GM18505 (cell line): Measurements from ENCODE around the gene FRMD5.
"Not testable (repeated sequence)": the region's sequence is repeated elsewhere in the genome, so short reads cannot be mapped to it uniquely, and the experiment has no call there.

ENCODE experiments used
- ATAC-seq: cut with Tn5 transposase; IDR thresholded peaks from one replicate; pipeline ENCODE4 v1.9.1; 2021; ENCODE audit not compliant: unreplicated experiment
- POLR2A ChIP-seq: IDR thresholded peaks from 4 replicates; pipeline ENCODE4 v1.6.1; 2011; ENCODE audit warnings: borderline replicate concordance; ENCODE audit not compliant: insufficient read depth, insufficient read length; ENCODE audit errors: extremely low read depth

FRMD5 gene

GRCh38 chr15:44023176-44023575, 171.9 kb downstream of the FRMD5 start:
- ATAC-seq, result no peak
- TF ChIP-seq POLR2A, result no peak

DNA sequence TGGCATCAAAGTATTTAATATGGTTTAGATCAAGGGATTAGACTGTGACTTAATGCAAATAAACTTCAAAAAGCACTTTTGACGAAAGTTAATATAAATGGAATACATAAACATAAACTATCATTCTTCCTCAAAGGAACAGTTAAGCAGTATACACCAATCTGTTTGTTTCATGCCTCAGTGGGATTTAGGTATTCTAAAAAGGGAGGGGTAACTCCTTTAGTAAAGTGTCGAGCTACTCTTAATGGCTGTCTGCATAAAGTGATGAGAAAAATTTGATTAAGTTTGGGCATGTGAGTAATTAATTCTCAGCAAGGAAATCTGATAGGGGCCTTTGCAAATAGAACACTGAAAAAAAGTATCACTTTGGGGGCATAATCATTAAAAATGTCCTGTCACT, 176.9 kb downstream of the FRMD5 start:
- no peak for ATAC-seq
- TF ChIP-seq POLR2A, result no peak

- ATAC-seq, result no peak
Measured at GRCh38 chr15:44015545-44016305, 179.3 kb downstream of the FRMD5 start.

DNA sequence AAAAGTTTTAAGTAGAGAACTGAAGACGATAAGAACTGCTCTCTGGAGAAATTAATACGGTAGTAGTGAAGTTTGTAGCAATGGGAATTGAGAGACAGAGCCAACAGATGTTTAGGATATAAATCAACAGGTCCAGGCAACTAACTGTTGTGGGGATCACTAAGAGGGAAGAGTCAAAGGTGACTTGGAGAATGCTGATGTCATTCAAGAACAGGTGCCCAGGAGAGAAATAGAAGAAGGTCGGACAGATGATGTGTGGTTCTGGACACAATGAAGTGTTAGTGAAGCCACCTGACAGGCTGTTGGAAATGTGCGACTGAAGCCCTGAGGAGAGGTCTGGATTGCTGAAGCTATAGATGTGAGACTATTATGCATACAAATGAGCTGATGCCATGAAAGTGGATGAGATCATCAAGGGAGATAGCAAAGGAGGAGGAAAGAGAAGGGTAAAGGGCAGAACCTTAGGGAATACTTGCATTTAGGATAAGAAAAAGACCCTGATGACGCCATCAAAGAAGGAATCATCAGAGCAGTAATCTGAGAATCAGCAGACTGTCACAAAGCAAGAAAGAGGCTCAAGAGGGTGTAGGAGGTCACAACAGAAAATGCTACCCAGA, 183.7 kb downstream of the FRMD5 start:
- no peak for ATAC-seq
- TF ChIP-seq POLR2A, result no peak

More at GRCh38 chr15:44015545-44016305, 179.3 kb downstream of the FRMD5 start:
- no peak for TF ChIP-seq POLR2A

DNA sequence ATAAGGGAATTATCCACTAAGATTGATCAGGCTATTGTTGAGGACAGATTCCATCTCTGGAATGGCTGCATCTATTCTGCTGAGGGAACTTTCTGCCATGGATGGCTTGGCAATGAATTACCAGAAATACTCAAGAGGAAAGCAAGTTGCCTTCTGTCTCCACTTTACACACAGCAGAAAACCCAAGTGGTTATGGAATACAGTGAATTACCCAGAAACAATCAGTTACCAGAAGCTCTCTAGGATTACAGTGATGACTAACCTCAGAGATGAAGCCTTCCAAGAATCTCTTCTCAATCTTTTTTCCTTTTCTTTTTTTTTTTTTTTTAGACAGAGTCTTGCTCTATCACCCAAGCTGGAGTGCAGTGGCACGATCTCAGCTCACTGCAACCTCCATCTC, 185.0 kb downstream of the FRMD5 start:
- no peak for TF ChIP-seq POLR2A
- ATAC-seq, result no peak

DNA sequence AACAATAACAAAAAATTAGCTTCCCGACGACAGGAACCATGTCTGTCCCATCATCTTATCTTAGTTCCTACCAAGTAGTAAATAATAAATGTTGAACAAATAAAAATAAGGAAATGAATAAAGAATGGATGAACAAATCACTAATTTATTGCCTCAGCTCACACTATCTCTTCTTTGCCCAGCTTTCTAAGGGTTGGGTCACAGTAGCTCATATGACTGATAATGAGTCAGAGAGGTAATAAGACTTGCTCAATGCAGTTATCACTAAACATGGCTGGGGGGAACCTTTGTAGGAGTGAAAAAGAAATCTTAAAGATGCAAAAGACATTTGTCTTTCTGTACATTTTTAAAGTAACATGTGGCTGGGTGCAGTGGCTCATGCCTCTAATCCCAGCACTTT, 186.0 kb downstream of the FRMD5 start:
- no peak for TF ChIP-seq POLR2A
- ATAC-seq, result no peak

GRCh38 chr15:44000248-44000647, 194.8 kb downstream of the FRMD5 start:
- not testable (repeated sequence) for ATAC-seq

DNA sequence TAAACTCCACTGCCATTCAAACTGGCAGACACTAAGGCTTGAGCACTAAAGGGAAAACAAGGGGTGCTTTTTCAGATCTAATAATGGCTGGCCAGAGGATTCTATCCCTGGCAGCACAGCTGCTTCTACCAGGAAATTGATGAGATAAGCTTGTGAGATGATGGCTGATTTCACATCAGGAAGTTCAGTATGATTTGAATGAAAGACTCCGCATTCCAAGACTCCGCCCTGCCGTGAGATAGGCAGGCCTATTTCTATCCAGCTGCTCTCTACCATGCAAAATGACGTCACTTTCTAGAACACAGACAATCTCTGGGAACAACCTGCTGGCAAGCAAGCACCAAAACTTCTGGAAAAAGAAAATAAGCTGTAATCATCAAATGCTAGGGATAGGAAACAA, 196.5 kb downstream of the FRMD5 start:
- no peak for TF ChIP-seq POLR2A
- no peak for ATAC-seq

- no peak for TF ChIP-seq POLR2A
- no peak for ATAC-seq
Measured at GRCh38 chr15:43991206-43991605, 203.9 kb downstream of the FRMD5 start.

DNA sequence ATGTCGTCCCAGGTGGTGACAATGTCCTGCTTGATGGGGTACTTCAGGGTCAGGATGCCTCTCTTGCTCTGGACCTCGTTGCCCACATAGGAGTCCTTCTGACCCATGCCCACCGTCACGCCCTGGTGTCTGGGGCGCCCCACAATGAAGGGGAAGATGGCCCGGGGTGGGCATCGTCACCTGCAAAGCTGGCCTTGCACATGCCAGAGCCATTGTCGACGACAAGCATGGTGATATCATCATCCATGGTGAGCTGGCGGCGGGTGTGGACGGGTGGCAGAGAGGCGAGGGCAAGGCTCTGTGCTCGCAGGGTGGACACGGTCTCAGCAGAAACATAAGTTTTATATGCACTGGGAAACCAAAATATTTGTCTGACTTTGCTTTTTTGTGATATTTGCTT, 205.1 kb downstream of the FRMD5 start:
- no peak for TF ChIP-seq POLR2A
- no peak for ATAC-seq

DNA sequence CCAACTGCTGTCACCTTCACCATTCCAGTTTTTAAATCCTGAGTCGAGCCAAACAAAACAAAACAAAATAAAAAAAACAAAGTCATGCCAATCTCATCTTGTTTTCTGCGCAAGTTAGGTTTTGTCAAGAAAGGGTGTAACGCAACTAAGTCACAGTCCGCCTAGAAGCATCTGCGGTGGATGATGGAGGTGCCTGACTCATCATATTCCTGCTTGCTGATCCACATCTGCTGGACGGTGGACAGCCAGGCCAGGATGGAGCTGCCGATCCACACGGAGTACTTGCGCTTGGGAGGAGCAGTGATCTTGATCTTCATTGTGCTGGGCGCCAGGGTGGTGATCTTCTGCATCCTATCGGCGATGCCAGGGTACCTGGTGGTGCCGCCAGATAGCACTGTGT, 206.2 kb downstream of the FRMD5 start:
- ATAC-seq, result no peak

GRCh38 chr15:43987924-43988323, 207.1 kb downstream of the FRMD5 start:
- ATAC-seq, result no peak

More for the DNA sequence above, 206.2 kb downstream of the FRMD5 start:
- no peak for TF ChIP-seq POLR2A

DNA sequence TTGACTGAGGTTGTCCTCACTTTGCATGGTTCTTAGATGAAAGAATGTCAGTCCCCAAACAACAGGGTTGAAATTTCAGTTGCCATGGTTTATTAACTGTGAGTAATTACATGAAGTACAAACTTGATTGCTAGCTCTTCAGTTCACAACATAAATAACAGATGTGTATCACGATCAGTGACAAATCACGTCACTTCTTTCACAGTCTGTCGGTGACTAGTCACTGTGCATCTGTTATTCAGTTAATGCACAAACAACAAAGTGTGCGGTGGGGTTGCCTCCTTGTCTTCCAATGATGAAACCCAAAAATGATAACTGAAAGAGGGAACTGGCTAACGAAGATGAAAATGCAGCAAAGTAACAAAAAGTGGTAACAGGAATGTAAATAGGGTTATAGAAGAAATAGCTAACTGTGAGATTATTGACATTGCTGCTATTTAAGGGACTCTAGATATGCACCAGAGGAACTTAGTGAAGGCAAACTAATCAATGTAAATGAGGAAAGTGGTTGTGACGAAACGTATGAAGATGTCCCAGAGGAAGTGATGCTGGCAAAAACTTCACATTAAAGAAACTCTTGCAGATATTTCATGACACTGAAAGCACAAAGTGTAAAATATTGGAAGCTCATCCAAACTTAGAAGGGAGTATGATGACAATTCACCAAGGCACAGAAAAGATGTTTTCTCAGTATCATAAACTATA, 208.9 kb downstream of the FRMD5 start:
- no peak for TF ChIP-seq POLR2A

More at GRCh38 chr15:43987924-43988323, 207.1 kb downstream of the FRMD5 start:
- TF ChIP-seq POLR2A, result no peak

DNA sequence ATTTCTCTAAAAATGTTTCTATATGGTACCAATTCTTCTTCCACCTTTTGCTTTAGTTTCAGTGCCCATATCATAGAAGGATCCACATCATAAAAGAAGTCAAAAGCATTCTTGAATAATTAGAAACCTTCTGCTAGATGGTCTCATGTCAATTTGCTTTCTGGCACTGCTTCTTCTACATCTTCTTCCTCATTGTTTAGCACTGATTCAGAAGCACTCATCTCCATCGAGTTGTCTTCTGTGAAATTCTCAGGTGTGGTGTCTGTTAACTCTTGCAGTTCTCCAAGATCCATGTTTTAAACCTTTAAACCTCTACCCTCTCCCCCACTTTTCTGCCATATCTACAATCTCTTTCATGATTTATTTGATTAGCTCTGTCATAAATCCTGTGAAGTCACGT, 213.5 kb downstream of the FRMD5 start:
- no peak for ATAC-seq
- TF ChIP-seq POLR2A, result no peak

More for the DNA sequence above, 208.9 kb downstream of the FRMD5 start:
- ATAC-seq, result no peak
